Mucosa of rectum (tissue), 2 donors: ENCODE measurements around the gene GATA6.
A peak's percentile ranks its signal among the peaks of the same experiment; 100 is the strongest.

ENCODE experiments used
- H3K27ac ChIP-seq, 2 donors: one replicate each; pipeline ENCODE4 v1.7.0; 2013; ENCODE audit warnings: inconsistent platforms in 2 of 2, low read depth in 2 of 2, low read length in 2 of 2
- H3K27me3 ChIP-seq, 2 donors: one replicate each; pipeline ENCODE4 v1.7.0; 2013; ENCODE audit warnings: low read length in 2 of 2; ENCODE audit not compliant: control insufficient read depth in 2 of 2, insufficient read depth in 2 of 2
- H3K36me3 ChIP-seq, 2 donors: one replicate each; pipeline ENCODE4 v1.7.0; 2013; ENCODE audit warnings: low read length in 2 of 2; ENCODE audit not compliant: control insufficient read depth in 2 of 2, insufficient read depth in 2 of 2
- H3K4me1 ChIP-seq, 2 donors: one replicate each; pipeline ENCODE4 v1.7.0; 2013; ENCODE audit warnings: low read length in 2 of 2, mild to moderate bottlenecking in 1 of 2; ENCODE audit not compliant: control insufficient read depth in 2 of 2, insufficient read depth in 2 of 2
- H3K4me3 ChIP-seq, 2 donors: one replicate each; pipeline ENCODE4 v1.7.0; 2013; ENCODE audit warnings: low read length in 2 of 2
- H3K9ac ChIP-seq, 2 donors: one replicate each; pipeline ENCODE4 v1.7.0; 2013; ENCODE audit warnings: low read length in 2 of 2, low read depth in 1 of 2, mild to moderate bottlenecking in 1 of 2
- H3K9me3 ChIP-seq, 2 donors: one replicate each; pipeline ENCODE4 v1.7.0; 2013; ENCODE audit warnings: low read length in 2 of 2; ENCODE audit not compliant: control insufficient read depth in 2 of 2
- donor health status: healthy.
- donor health status: Normal muscosa, but diverticular disease.

The GATA6 gene

GRCh38 chr18:22166069-22166950 lies 3.1 kb upstream of the GATA6 start:
- Histone ChIP-seq H3K9me3 (no peaks in the 10 kb centered on the region), H3K36me3 (peaks cover 0 to 2% of the 10 kb centered on the region in 2 donors), H3K4me1 (peaks cover 6 to 7% of the 10 kb centered on the region in 2 donors), H3K27me3 (peaks cover 15 to 24% of the 10 kb centered on the region in 2 donors), H3K4me3 (peak overlapping the region; percentile 83 to 86), H3K9ac (peak overlapping the region; percentile 74 to 84), H3K27ac (peak overlapping the region; percentile 85 to 96)

GRCh38 chr18:22167091-22167470 lies 2.3 kb upstream of the GATA6 start:
- Histone ChIP-seq H3K27ac (peak overlapping the region; percentile 85 to 96), H3K27me3 (peaks cover 15 to 24% of the 10 kb centered on the region in 2 donors), H3K4me3 (peak overlapping the region; percentile 83 to 86), H3K9ac (peak overlapping the region; percentile 74 to 84), H3K4me1 (peaks cover 6 to 7% of the 10 kb centered on the region in 2 donors), H3K36me3 (peaks cover 0 to 6% of the 10 kb centered on the region in 2 donors), H3K9me3 (no peaks in the 10 kb centered on the region)

- Histone ChIP-seq H3K27ac (peak overlapping the region; percentile 85 to 96), H3K9me3 (no peaks in the 10 kb centered on the region), H3K27me3 (peaks cover 20 to 24% of the 10 kb centered on the region in 2 donors), H3K4me1 (peaks cover 6 to 7% of the 10 kb centered on the region in 2 donors), H3K9ac (peak overlapping the region; percentile 74 to 84), H3K36me3 (peaks cover 0 to 12% of the 10 kb centered on the region in 2 donors), H3K4me3 (peak overlapping the region; percentile 83 to 86)
Observed at GRCh38 chr18:22167471-22168241, 1.7 kb upstream of the GATA6 start.

- peak overlapping the region; percentile 65 to 84 for H3K9ac ChIP-seq
- peak overlapping the region; percentile 85 to 96 for H3K27ac ChIP-seq
- H3K4me1 ChIP-seq: peaks cover 7 to 8% of the 10 kb centered on the region in 2 donors
- H3K27me3 ChIP-seq: peaks cover 20 to 26% of the 10 kb centered on the region in 2 donors
- H3K36me3 ChIP-seq: peaks cover 0 to 13% of the 10 kb centered on the region in 2 donors
- H3K9me3 ChIP-seq: no peaks in the 10 kb centered on the region
- H3K4me3 ChIP-seq: peak overlapping the region; percentile 83 to 86
Observed at GRCh38 chr18:22168360-22168921, 948 bp upstream of the GATA6 start.

- H3K27ac ChIP-seq: peak overlapping the region; percentile 93 to 96
Observed at GRCh38 chr18:22169889-22170420, 566 bp downstream of the GATA6 start.

GRCh38 chr18:22170421-22171257 lies 1.2 kb downstream of the GATA6 start:
- H3K27me3 ChIP-seq: peaks cover 16 to 20% of the 10 kb centered on the region in 2 donors

More at GRCh38 chr18:22169889-22170420, 566 bp downstream of the GATA6 start:
- Histone ChIP-seq H3K36me3 (peaks cover 0 to 13% of the 10 kb centered on the region in 2 donors), H3K9me3 (no peaks in the 10 kb centered on the region), H3K27me3 (peaks cover 19 to 20% of the 10 kb centered on the region in 2 donors), H3K4me3 (peak overlapping the region; percentile 83 to 86), H3K4me1 (peaks cover 8 to 10% of the 10 kb centered on the region in 2 donors), H3K9ac (peak overlapping the region; percentile 92 to 99)

GRCh38 chr18:22171258-22172119 lies 2.1 kb downstream of the GATA6 start:
- Histone ChIP-seq H3K4me1 (peaks cover 8 to 12% of the 10 kb centered on the region in 2 donors), H3K27ac (peak overlapping the region; percentile 93 to 96), H3K4me3 (peak overlapping the region; percentile 83 to 86), H3K9ac (peak overlapping the region; percentile 47 to 99), H3K27me3 (peaks cover 16 to 19% of the 10 kb centered on the region in 2 donors), H3K9me3 (no peaks in the 10 kb centered on the region), H3K36me3 (peaks cover 0 to 13% of the 10 kb centered on the region in 2 donors)

More at GRCh38 chr18:22170421-22171257, 1.2 kb downstream of the GATA6 start:
- H3K9ac ChIP-seq: peak overlapping the region; percentile 92 to 99
- H3K27ac ChIP-seq: peak overlapping the region; percentile 93 to 96
- H3K36me3 ChIP-seq: peaks cover 0 to 13% of the 10 kb centered on the region in 2 donors
- H3K4me1 ChIP-seq: peaks cover 8 to 10% of the 10 kb centered on the region in 2 donors
- no peaks in the 10 kb centered on the region for H3K9me3 ChIP-seq
- peak overlapping the region; percentile 83 to 86 for H3K4me3 ChIP-seq

GRCh38 chr18:22172120-22172582 lies 2.8 kb downstream of the GATA6 start:
- Histone ChIP-seq H3K36me3 (peaks cover under 1 to 13% of the 10 kb centered on the region in 2 donors), H3K27me3 (peaks cover 12 to 15% of the 10 kb centered on the region in 2 donors), H3K9ac (peak overlapping the region; percentile 68 to 99), H3K9me3 (no peaks in the 10 kb centered on the region), H3K27ac (peak overlapping the region; percentile 77 to 84), H3K4me3 (peak overlapping the region; percentile 77 to 83), H3K4me1 (peaks cover 8 to 13% of the 10 kb centered on the region in 2 donors)
